ENCODE measurements around the gene XIRP1.
A peak's percentile ranks its signal among the peaks of the same experiment; 100 is the strongest.

Gene XIRP1

DNA sequence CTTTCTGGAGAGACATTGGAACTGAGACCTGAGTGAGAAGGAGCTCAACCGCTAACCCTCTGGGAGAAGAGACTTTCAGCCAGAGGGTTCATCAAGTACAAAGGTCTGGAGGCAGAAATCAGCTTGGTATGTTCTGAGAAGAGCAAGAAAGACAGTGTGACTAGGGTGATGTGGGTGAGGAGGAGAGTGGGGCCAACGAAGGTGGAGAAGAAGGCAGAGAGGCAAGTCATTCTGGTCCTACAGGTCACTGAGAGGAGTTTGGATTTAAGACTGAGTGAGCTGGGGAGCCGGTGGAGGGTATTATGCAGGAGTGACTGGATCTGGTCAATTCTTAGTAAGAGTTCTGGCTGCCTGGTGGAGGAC lies 12.2 kb downstream of the XIRP1 start:
- Histone ChIP-seq H3K9ac (ENCODE audit: low read depth, low read length, poor library complexity, severe bottlenecking) (peak overlapping the region; percentile 5), H3K9me3 (ENCODE audit: insufficient read depth, low read depth, low read length) (no peaks in the 10 kb centered on the region), H3K4me3 (ENCODE audit: low read length, poor library complexity, severe bottlenecking) (peak overlapping the region; percentile 73), H4K20me1 (ENCODE audit: insufficient read depth, low read length, poor library complexity, severe bottlenecking) (no peaks in the 10 kb centered on the region), H3K27me3 (ENCODE audit: insufficient read depth, low read length, poor library complexity, severe bottlenecking) (no peaks in the 10 kb centered on the region), H3K4me2 (ENCODE audit: low read depth, low read length, poor library complexity, severe bottlenecking) (peak overlapping the region; percentile 88), H3F3A (ENCODE audit: low read depth) (0 out of 2 replicates have a peak, but pooled peaks cover 4% of the 10 kb centered on the region), H3K9me2 (replicated peaks; ENCODE audit: low read depth, low read length) (no peaks in the 10 kb centered on the region), H3K36me3 (ENCODE audit: insufficient read depth, low read length) (no peaks in the 10 kb centered on the region), H3K4me1 (ENCODE audit: insufficient read depth, low read length, poor library complexity, severe bottlenecking) (peaks cover 14% of the 10 kb centered on the region), H2AFZ (ENCODE audit: low read length) (peak overlapping the region; percentile 22; the same call in 1 of the 2 replicates), H3K79me2 (ENCODE audit: insufficient read depth, low read length) (no peaks in the 10 kb centered on the region)
- TF ChIP-seq, protein P1, sequence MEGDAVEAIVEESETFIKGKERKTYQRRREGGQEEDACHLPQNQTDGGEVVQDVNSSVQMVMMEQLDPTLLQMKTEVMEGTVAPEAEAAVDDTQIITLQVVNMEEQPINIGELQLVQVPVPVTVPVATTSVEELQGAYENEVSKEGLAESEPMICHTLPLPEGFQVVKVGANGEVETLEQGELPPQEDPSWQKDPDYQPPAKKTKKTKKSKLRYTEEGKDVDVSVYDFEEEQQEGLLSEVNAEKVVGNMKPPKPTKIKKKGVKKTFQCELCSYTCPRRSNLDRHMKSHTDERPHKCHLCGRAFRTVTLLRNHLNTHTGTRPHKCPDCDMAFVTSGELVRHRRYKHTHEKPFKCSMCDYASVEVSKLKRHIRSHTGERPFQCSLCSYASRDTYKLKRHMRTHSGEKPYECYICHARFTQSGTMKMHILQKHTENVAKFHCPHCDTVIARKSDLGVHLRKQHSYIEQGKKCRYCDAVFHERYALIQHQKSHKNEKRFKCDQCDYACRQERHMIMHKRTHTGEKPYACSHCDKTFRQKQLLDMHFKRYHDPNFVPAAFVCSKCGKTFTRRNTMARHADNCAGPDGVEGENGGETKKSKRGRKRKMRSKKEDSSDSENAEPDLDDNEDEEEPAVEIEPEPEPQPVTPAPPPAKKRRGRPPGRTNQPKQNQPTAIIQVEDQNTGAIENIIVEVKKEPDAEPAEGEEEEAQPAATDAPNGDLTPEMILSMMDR (conservative IDR thresholded peaks at IDR 0.05; ENCODE audit: low read length): no peak
- TF ChIP-seq EZH2phosphoT487 (IDR thresholded peaks at IDR 0.05; ENCODE audit: borderline replicate concordance): no peak

DNA sequence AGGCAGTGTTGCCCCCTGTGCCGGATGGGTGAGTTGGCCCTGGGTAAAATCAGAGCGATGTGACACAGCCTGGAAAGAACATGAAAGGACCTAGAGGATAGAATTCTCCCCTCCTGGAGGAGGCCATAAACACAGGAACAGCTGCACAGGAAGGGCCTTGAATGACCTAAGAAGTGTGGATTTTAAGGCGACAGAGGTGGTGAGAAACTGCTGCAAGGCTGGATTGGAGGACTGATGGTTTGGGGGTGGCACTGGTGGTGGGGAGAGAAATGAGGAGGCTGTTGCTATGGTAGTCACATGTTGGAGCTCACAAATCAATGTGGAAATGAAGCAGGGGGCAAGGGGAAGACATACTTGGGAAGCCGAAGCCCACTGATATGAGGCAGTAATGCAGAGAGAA lies 13.8 kb downstream of the XIRP1 start:
- Histone ChIP-seq H2AFZ (ENCODE audit: low read length) (no peak overlapping the region), H3K36me3 (ENCODE audit: insufficient read depth, low read length) (no peaks in the 10 kb centered on the region), H3K9me2 (replicated peaks; ENCODE audit: low read depth, low read length) (no peaks in the 10 kb centered on the region), H3K9ac (ENCODE audit: low read depth, low read length, poor library complexity, severe bottlenecking) (no peak overlapping the region), H3K4me1 (ENCODE audit: insufficient read depth, low read length, poor library complexity, severe bottlenecking) (peaks cover 14% of the 10 kb centered on the region), H3K4me2 (ENCODE audit: low read depth, low read length, poor library complexity, severe bottlenecking) (no peak overlapping the region), H3K4me3 (ENCODE audit: low read length, poor library complexity, severe bottlenecking) (no peak overlapping the region), H3K27me3 (ENCODE audit: insufficient read depth, low read length, poor library complexity, severe bottlenecking) (no peaks in the 10 kb centered on the region), H3F3A (ENCODE audit: low read depth) (0 out of 2 replicates have a peak, but pooled peaks cover 4% of the 10 kb centered on the region), H4K20me1 (ENCODE audit: insufficient read depth, low read length, poor library complexity, severe bottlenecking) (no peaks in the 10 kb centered on the region), H3K79me2 (ENCODE audit: insufficient read depth, low read length) (no peaks in the 10 kb centered on the region), H3K9me3 (ENCODE audit: insufficient read depth, low read depth, low read length) (no peaks in the 10 kb centered on the region)
- no peak for TF ChIP-seq EZH2phosphoT487 (IDR thresholded peaks at IDR 0.05; ENCODE audit: borderline replicate concordance)
- TF ChIP-seq, protein P1 (conservative IDR thresholded peaks at IDR 0.05; ENCODE audit: low read length): no peak

DNA sequence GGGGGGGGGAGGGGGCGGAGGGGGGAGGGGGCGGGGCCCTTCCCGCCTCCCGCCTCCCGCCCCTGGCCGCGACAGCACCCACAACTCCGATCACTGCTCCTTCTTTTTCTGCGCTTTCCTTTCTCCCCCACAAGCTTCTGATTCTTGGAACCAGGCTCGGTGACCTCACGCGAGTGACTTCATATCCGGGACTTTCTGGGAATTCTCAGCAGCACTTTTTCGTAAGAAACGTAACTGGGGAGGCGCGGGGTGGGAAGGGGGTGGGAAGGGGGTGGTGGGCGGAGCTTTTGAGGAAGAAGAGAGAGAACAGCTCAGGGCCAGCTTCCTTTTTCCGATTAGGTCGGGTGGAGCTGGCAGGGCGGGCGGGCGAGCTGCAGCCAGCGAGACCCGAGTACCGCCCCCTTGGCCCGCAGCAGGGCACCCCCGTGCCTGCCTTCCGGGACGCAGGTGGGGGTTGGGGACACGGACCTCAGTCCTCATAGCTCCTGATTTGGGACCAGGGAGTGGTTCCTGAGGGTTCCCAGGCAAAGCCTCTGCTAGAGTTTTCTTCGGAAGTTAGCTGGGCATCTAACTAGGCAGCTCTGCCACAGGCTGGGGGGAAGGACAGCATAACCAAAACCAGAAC lies 14.6 kb downstream of the XIRP1 start:
- no peaks in the 10 kb centered on the region for H4K20me1 ChIP-seq (ENCODE audit: insufficient read depth, low read length, poor library complexity, severe bottlenecking)
- no peak overlapping the region for H2AFZ ChIP-seq (ENCODE audit: low read length)
- H3K79me2 ChIP-seq (ENCODE audit: insufficient read depth, low read length): no peaks in the 10 kb centered on the region
- H3F3A ChIP-seq (ENCODE audit: low read depth): 0 out of 2 replicates have a peak, but pooled peaks cover 4% of the 10 kb centered on the region
- H3K9me2 ChIP-seq (replicated peaks; ENCODE audit: low read depth, low read length): no peaks in the 10 kb centered on the region
- no peak overlapping the region for H3K9ac ChIP-seq (ENCODE audit: low read depth, low read length, poor library complexity, severe bottlenecking)
- H3K9me3 ChIP-seq (ENCODE audit: insufficient read depth, low read depth, low read length): no peaks in the 10 kb centered on the region
- no peak for TF ChIP-seq EZH2phosphoT487 (IDR thresholded peaks at IDR 0.05; ENCODE audit: borderline replicate concordance)
- TF ChIP-seq, protein P1 (conservative IDR thresholded peaks at IDR 0.05; ENCODE audit: low read length): no peak
- peaks cover 14% of the 10 kb centered on the region for H3K4me1 ChIP-seq (ENCODE audit: insufficient read depth, low read length, poor library complexity, severe bottlenecking)
- no peaks in the 10 kb centered on the region for H3K36me3 ChIP-seq (ENCODE audit: insufficient read depth, low read length)
- peak overlapping the region; percentile 24 for H3K4me2 ChIP-seq (ENCODE audit: low read depth, low read length, poor library complexity, severe bottlenecking)
- peak overlapping the region; percentile 17 for H3K4me3 ChIP-seq (ENCODE audit: low read length, poor library complexity, severe bottlenecking)
- no peaks in the 10 kb centered on the region for H3K27me3 ChIP-seq (ENCODE audit: insufficient read depth, low read length, poor library complexity, severe bottlenecking)

Data from Loucy (cell line).